Brain pericyte (primary cell): Measurements from ENCODE around the gene NRXN3.

ENCODE experiments used
- DNase-seq: peaks from one replicate; pipeline ENCODE4 v3.0.0-alpha.2; 2012; ENCODE audit warnings: low read depth, low spot score

NRXN3 gene

DNA sequence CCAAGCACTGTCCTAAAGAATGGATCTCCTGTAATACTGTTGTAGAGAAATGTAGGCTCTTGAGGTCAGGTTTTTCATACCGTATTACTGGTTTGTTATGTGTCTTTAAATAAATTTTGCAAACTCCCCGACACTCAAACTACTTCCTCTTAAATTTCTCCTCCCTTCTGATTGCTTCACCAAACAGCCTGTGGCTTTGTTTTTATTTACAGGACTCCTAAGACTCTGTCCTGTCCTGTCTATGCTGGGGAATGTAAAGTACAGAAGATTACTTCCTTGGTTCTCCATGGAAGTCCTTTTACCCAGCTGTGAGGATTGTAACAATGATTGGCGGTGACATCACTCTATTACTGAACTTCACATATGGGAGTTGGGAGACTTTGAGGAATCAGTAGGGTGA lies 1167.6 kb downstream of the NRXN3 start:
- no peak for DNase-seq

DNA sequence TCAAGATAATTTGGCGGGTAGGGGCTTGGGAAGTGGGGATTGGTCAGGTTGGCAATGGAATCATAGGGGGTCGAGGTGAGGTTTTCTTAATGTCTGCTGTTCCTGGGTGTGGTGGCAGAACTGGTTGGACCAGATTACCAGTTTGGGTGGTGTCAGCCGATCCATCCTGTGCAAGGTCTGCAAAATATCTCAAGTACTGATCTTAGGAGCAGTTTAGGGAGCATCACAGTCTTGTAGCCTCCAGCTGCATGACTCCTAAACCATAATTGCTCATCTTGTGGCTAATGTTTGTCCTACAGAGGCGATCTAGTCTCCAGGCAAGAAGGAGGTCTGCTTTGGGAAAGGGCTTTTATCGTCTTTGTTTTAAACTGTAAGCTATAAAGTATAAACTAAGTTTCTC lies 1172.8 kb downstream of the NRXN3 start:
- no peak for DNase-seq

DNA sequence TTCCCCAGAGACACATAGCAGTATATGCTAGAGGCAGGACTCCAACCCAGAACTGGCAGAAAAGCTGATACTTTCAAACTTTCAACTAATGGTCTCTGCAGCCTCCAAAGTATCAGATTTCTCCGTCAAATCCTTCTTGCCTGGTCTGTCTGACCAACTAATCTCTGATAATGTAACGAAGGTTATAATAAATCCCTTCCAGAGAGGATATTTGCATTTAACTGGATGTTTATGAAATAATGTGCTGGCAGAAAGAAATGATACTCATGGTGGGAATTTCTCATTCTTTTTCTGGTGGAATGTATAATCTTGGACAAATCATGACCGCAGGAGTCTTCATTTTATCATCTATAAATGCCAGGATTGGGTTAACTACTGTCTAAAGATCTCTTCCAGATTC lies 1180.8 kb downstream of the NRXN3 start:
- no peak for DNase-seq

DNA sequence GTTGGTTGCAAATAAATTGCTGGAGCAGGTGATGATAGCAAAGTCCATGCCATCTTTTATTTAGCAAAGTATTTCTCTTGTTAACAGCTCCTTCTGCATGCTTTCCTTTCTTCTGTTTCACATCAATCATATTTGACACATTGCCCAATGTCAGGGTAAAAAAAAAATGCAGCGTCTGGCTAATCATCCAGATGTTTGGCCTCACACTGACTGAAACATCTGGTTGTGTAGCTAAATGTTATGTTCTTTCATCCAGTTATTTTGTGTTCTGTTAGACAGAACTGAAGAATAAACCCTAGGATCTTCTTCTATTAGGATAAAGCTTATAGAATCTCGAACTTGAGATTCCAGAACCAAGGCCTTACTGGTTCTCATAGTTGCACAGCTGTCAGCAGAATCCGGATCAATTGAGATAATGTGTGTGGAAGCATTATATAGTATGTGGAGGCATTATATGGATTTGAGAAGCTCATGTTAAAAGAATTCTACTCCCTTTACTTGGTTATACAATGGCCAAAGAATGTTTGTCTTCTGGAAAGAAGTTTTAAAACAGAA lies 1182.0 kb downstream of the NRXN3 start:
- DNase-seq, result no peak

DNA sequence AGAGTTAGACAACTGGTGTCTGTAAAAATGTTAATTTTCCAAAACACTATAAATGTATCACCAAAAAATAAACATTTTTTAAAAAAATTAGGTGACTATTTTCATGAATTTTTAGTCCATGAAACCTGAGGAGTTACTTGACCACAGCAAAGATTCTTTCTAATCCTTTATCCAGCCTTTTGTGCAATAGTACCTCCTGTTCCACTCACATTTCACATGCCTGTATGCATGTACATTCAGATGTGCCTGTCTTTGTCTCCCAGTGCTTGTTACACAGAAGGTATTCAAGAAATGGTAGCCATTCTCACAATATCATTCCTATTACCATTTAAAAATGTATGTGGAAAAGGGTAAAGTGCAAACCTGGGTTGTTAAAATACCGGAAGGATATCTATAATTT lies 1184.2 kb downstream of the NRXN3 start:
- DNase-seq, result no peak

DNA sequence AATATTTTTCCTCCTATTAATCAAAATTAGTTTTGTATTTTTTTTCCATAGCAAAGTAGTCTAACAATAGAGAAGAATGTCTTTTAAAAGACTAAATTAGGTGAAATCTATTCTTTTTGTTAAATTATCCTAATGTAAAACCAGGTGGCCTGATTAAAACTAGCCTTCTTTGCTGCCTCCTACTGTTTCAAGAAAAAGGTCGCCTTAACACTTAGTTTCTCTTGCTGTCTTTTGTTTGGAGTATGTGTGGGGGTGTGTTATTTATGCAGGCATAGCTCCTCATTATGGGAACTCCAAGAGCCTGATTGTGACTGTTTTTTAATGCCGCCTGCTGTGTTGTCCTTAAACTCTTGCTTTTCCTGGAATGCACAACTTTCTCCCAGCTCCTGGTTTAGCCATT lies 1185.9 kb downstream of the NRXN3 start:
- no peak for DNase-seq

DNA sequence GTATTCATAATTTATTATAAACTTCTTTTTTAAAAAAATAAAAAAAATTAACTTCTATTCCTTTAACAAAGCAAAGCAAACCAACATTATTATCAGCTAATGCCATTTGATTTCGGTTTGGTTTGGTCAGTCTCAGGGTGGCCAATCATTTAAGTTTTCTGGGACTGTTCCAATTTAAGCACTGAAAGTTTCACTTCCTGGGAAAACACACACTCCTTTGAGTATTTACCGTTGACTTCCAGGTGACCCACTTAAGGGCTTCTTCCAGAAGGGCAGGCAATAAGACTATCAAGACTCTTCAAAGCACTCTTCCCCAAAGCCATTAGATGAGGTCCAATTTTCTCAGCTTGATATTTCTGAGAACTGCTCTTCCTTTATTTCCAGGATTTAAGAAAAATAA lies 1187.1 kb downstream of the NRXN3 start:
- DNase-seq, result no peak

DNA sequence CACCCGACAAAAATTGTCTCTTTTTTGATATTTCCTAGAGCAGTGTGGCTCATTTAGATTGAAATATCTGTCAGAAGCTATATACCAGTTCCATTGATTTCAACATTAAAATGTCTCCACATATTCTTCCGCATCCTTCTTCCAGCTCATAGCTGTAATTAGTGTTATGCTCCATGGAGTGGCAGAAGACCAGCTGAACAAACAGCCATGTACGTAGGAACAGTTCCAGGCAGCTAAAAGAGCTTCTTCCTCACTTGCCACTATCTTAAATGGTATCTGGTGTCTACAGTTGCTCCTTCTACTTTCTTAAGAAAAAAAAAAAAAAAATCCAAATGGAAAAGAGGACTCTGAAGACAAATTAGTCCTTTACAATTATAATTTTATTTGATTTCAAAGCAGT lies 1193.1 kb downstream of the NRXN3 start:
- DNase-seq, result no peak

DNA sequence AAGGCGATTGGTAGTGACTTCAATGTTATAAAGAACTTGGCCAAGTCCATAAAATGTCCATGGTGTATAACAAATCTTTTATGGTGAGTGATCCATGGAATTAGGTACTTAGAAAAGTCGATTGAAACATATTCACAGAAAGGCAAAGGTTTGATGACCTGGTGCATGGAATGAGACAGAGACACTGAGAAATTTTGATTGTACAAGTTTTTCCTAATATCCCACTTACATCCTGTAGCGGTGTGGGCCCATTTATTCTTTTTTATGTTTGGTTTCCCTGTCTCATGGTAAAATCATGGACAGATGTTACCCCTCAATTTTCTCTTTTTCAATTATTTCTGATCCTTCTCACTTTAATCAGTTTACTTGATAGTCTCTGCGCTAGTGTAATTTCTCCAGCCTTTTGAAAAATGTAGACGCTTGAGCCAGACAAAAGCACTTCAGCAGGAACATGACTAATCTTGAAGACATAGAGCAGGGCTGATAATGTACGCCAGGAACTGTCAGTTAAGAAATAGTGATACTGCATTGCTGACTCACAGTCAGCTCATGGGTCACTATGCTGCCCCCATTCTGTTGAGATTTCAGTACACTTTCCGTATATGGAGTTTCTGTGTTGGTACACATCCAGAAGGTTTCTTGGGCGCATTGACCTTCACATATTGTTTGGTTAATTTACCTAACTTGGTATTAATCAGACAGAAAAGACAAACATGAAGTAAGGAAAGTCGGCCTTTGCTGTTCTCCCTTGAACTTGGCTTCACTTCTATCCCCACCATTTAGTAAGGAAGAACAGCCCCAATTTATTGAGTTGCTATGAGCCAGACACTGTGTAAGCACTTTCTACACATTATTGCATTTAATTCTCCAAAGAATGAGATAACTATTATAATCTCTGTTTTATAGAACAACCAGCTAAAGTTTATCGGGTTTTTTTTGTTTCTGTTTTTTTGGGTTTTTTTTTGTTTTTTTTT lies 1199.5 kb downstream of the NRXN3 start:
- peak; percentile 55 for DNase-seq

DNA sequence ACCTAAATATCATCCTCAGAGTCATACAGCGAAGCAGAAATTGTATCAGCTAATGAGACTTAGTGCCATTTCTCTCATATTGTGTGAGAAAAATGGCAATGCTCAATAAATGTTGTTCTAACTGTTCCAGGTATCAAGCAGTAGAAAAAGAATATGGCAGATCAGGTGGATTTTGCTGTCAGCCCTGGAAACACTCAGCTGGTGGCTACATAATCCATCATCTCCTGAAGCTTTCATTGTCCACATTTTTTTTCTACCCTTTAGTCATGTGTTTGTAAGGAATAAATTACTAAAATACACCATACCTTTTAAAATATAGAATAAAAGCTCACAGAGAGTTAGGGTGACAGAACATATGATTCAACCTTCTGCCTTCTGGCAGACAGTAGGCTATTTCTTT lies 1200.8 kb downstream of the NRXN3 start:
- DNase-seq, result no peak

DNA sequence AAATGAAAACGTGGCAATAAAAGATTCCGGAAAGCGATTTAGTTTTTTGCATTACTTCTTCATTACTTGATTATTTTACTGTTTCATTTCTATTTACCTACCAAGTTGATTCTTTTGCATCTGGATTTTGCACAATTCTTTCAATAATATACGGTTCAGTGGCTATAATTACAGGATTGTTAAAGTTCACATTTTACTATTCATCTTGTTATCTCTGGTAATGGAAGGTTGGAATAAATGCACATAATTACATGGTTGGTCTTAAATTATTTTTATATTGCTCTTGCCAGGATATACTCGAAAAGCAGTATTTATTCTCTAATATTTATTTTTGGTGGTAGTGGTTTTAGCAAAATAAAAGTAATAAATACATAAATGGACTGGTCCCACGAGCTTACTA lies 1203.3 kb downstream of the NRXN3 start:
- DNase-seq, result no peak

DNA sequence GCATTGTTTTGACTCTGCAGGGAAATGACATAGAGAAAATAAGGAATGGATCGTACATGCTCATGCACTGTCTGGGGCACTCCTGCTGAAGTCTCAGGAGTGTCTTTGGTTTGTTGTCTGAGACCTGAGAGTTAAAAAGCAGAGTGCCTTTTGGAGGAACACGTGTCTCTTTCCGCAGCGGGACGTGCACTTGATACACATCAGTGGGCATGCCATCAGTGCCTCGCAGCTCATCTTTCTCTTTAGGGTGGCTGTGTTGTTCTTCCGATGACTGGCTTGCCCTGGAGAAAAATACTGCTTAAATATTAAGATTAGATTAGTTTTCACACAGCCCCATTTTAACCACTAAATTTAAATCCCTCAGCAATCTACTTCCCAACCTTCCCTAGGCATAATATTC lies 1205.2 kb downstream of the NRXN3 start:
- DNase-seq, result no peak

DNA sequence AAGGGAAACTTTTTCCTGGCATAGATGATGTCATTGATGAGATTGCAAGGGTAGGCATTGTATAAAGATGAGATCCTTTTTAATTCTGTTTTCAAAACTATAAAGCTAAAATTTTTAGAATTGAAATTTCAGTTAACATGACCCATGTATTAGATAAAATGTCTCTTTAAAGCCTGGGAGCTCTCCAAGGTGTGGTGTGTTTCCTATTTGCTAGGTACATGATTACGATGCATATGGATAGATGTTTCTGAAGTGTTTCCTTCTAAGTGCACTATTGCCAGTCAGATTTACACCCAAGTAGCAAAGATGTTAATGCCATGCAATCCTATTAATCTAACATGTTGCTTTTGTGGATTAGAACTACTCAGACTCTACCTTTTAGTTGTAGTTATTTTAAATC lies 1206.4 kb downstream of the NRXN3 start:
- DNase-seq, result no peak

DNA sequence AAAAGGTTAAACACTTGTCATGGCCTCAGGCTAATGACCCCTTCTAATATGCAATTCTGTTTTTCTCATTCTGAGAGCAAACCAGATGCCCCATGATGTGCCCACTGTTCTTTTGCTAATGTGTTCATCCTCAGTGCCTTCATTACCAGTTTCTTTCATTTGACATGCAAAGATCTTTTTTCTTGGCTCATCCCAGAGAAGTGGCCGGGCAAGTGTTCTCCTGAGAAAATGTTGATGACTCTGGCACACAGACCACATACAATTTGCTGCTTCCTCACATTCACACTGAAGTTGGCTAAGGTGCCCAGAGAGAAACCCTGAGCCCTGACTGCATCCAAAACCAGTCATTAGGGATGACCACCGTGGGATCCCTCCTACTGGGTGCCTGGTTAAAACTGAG lies 1207.8 kb downstream of the NRXN3 start:
- DNase-seq, result no peak

DNA sequence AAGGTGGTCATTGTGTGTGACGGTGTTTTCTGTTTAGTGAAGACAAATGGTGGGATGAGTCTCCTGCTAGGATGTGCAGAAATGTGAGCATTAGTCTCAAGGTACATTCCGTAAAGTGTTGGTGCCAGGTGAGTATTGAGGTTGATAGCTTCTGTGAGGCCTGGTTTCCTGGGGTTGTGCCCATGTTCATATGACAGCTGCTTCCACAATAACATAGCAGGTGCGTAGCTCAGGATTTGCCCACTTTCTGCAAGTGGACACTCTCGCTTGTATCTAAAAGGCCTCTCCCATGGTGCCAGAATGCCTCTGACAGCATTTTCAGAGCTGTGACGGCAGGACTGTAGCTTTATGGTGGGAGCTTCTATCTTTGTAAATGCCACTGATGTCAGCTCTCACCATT lies 1209.1 kb downstream of the NRXN3 start:
- DNase-seq, result no peak

DNA sequence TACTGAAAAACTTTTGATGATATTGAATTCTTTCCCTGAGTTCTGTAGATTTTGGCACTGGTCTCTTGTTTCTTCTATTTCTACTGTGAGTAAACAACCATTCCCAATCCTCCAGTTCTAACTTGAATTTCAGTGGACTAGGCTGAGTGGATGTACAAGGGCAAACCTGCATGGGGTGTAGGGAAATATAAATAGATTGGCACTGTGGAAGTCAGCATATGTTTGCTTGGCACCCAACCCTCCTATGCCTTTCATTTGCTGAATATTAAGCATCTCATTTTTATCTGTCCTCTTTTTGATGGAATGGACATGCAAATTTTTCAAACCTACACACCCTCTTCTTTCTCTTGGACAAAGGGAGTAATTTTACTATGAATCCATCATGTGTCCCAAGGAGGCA lies 1212.9 kb downstream of the NRXN3 start:
- DNase-seq, result no peak

DNA sequence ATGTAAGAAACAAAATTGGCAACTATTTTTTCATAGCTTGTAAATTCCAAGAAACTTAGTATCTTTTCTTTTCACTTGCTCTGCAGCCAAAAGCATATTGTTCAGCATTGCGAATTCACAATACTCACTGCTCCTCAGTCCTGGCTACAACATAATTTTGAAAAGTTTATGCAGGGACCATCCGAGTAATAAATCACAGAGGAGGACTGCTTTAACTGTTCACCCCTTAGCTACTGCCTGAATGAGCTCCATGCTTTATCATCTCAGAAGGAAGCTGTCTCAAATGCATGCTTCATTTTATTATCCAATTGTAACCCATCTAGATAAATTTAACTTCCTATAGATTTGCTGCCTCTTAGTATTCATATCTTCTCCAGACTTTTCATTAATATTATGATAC lies 1213.3 kb downstream of the NRXN3 start:
- no peak for DNase-seq

DNA sequence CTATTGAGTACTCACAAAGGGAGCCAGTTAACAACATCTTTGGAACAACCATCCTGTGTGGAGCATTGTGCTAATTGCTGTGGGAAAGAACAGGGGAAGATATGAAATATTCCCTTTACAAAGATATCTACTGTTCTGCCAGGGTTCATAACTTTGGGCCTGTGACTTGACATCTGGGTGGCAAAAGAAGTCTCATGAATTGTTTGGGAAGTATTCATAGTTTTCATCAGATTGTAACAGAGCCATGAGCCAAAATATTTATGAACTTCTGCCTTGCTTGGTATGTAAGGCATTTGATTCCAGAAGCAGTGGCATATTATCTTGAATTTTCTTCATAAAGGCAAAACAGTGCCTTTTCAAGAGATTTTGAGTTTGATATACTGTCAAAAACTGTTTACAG lies 1224.9 kb downstream of the NRXN3 start:
- no peak for DNase-seq

DNA sequence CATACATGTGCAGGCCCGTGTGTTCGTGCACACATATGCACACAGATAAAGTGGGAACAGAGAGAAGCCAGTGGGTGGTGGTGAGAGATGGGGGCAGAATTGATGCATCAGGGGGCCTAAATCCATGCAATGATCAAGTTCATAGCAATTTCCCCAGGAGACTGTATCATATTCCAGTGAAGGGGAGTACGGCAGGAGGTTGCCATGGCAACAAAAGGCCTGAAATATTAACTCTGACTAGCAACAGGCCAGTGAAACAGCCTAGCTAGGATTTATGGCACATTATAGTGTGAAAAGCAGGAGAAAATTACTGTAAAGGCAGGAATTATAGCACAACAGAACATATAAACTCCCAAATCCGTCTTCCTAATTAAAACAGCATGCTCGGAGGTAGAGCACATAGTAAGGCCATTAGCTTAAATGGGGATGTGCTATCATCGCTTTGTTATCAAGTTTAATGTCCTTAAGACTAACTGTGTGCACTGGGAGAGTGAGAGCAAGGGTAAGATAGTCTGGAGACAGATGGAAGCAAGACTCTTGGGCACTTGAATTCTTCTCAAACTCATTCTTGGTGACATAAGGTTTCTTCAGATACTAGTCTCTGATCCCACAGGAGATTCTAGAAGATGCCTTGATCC lies 1234.8 kb downstream of the NRXN3 start:
- DNase-seq, result no peak

DNA sequence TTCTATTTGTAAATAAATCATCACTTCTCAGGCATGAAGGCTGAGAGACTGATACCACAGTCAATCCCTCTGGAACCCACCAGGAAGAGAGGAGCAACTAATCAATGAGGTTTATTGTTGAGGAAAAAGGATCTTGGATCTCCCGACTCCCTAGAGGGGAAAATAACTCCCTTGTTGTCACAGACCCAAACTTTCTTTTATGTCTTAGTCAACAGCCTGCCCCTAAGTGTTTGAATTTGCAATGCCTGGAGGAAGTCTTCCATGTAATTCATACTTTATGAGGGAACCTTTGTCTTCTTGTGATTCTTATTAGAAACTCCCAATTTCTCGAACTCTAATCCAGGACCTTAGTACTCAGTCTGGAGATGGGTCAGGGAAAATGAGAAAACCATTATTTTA lies 1235.3 kb downstream of the NRXN3 start:
- DNase-seq, result no peak

DNA sequence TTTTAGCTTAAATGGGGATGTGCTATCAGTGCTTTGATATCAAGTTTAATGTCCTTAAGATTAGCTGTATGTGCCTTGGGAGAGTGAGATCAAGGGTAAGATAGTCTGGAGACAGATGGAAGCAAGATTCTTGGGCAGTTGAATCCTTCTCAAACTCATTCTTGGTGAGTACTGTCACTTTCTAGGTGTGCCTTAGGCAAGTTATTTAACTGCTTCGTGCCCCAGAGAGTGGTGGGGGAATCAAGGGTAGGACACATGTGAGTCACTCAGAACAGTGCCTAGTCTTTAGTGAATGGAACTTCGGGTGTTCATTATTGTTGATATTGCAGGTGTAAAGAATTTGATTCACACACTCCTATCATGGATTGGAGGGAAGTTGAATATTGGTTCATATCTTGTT lies 1237.4 kb downstream of the NRXN3 start:
- no peak for DNase-seq

DNA sequence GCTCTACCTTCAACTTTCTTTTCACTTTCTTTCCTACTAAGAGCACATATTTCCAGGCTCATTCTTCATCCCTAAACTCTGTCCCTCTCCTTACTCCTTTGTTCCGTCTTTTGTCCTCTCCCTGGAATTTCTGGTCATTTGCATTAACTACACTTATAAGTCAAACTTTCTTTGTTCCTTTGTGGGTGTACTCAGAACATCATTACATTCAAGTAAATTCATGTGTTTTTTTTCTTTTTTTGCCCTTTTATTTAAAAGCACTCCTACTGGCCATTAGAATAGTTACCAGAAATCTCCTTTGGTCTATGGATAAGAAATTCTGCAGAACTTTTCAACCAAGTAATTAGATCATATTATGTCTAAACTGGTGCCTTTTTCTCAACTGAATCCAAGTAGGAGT lies 1238.5 kb downstream of the NRXN3 start:
- no peak for DNase-seq
